ENCODE data around the gene NEDD4L. TPM values are rescaled to one million over a fixed set of nuclear protein-coding genes. Genes with fewer than 3 reads are reported as not detected.

The NEDD4L gene
- total RNA-seq, 4 donors from 2014 or later = 16.2 to 63.0 (median 30.4) TPM

DNA sequence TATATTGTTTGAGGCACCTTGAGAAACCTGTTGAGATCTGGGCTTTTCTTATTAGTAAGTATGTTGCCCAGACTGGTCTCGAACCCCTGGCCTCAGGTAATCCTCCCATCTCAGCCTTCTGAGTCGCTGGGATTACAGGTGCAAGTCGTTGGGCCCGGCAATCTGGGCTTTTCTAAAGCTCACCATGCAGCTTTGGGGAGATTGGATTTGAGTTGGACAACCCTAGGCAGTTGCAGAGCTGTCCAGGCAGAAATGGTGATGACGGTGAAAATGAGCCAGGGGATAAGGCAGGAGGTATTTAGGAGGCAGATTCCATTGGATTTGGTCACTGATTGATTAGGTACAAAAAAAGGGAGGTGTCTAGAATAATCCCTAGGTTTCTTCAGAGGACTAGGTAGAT is 16.2 kb downstream of the NEDD4L start:
- DNase-seq (ENCODE audit: low spot score) (no peak), ATAC-seq (ENCODE audit: low FRiP score) (no peak)
- TF ChIP-seq, protein P1, sequence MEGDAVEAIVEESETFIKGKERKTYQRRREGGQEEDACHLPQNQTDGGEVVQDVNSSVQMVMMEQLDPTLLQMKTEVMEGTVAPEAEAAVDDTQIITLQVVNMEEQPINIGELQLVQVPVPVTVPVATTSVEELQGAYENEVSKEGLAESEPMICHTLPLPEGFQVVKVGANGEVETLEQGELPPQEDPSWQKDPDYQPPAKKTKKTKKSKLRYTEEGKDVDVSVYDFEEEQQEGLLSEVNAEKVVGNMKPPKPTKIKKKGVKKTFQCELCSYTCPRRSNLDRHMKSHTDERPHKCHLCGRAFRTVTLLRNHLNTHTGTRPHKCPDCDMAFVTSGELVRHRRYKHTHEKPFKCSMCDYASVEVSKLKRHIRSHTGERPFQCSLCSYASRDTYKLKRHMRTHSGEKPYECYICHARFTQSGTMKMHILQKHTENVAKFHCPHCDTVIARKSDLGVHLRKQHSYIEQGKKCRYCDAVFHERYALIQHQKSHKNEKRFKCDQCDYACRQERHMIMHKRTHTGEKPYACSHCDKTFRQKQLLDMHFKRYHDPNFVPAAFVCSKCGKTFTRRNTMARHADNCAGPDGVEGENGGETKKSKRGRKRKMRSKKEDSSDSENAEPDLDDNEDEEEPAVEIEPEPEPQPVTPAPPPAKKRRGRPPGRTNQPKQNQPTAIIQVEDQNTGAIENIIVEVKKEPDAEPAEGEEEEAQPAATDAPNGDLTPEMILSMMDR (IDR thresholded peaks at IDR 0.05) = no peak

DNA sequence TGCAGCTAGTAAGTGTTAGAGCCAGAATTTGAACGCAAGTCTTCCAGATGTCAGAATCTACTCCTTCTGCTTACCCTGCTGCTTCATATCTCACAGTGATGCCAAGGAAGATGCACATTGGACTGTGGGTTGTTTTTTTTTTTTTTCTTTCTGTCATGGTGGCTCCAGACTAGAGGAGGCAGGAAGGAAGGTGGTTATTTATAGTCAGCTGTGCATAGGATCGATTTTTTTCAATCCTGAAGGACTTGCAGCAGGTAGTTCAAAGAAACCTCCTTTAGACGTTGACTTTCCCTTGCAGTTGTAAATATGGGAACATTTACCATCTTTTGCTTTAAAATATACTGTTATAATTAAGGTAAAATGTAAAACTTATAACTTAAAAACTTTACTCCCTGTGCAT is 17.3 kb downstream of the NEDD4L start:
- TF ChIP-seq, protein P1 (IDR thresholded peaks at IDR 0.05) = no peak
- no peak for ATAC-seq (ENCODE audit: low FRiP score)
- DNase-seq (ENCODE audit: low spot score) = no peak

DNA sequence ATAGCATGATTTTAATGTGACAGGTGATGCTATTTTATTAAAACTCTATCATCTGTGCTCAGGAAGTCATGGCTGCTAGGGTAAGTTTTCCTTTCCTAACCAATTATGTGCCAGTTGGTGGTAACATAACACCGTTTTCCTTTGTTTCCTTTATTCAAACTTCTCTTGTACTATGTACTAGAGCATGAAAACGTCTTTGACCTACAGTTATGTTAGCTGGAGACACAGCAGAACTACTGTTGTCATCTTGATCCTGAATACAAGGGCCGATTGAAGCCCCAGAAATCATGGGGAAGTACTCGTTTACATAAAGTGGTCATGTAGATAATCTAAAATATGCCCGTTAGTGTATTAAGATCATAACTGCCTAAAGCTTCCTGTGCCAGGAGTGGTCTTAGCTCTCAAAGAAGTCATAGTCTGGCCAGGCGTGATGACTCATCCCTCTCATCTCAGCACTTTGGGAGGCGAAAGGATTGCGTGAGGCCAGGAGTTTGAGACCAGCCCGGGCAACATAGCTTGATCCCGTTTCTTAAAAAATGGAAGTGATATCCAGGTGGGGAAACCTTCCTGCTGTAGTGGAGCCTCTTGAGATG is 20.5 kb downstream of the NEDD4L start:
- TF ChIP-seq, protein P1 (IDR thresholded peaks at IDR 0.05) = no peak
- DNase-seq (ENCODE audit: low spot score) (no peak), ATAC-seq (ENCODE audit: low FRiP score) (no peak)

DNA sequence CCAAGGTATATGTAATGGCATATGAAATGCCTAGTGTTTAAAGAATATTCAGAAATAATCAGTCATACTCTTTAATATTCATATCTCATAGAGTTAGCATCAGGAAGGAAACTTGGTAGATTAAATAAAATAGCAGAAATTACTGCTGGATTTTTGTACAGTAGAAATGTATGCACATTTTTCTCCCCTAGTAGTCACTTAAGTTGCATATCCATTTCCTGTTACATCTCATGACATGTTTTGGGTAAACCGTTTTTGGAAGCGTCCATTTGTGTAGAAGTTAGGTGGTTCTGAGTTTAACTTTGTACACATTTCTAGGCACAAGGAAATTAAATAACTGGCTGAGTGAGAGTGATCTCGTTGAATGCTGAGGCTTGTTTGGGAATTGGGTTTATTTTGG is 21.9 kb downstream of the NEDD4L start:
- ATAC-seq (ENCODE audit: low FRiP score) (no peak), DNase-seq (ENCODE audit: low spot score) (no peak)
- TF ChIP-seq, protein P1 (IDR thresholded peaks at IDR 0.05) = no peak

DNA sequence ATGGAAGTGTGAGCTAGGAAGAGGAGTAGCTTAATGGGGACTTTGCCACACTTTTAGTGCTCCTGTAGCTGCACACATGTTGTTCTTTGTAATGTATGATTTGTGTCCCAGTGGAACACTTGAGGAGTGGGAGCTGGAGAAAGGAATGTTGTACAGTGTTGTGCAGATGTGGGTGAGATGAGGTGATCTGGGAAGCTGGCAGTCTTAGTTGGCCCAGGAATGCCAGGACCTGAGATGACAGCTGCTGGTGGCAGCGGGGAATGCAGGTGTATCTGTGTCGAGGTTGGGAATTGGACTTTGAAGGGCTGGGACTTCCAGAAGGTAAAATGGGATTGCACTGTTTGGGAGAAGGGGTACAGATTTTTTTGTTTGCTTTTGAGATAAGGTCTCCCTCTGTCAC is 23.6 kb downstream of the NEDD4L start:
- ATAC-seq (ENCODE audit: low FRiP score) (no peak), DNase-seq (ENCODE audit: low spot score) (no peak)

DNA sequence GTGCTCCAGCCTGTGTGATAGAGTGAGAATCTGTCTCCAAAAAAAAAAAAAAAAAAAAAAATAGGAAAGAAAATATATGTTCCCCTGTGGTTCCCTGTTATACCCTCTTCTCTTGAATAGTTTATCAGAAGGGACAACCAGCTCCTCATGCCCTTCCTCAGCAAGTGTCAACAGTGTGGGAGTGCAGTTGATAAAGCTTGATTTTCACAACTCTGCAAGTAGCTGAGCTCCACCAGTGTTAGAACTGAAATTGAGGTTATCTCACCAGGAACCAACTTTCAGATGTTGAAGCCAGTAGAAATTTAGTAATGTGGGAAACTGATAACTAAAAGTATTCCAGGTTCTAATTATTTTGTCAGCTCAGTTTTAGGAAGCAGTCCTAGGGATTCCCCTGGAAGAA is 25.1 kb downstream of the NEDD4L start:
- TF ChIP-seq, protein P1 (IDR thresholded peaks at IDR 0.05) = no peak
- ATAC-seq (ENCODE audit: low FRiP score) (no peak), DNase-seq (ENCODE audit: low spot score) (no peak)

More for the DNA sequence above, 23.6 kb downstream of the NEDD4L start:
- TF ChIP-seq, protein P1 (IDR thresholded peaks at IDR 0.05) = no peak

DNA sequence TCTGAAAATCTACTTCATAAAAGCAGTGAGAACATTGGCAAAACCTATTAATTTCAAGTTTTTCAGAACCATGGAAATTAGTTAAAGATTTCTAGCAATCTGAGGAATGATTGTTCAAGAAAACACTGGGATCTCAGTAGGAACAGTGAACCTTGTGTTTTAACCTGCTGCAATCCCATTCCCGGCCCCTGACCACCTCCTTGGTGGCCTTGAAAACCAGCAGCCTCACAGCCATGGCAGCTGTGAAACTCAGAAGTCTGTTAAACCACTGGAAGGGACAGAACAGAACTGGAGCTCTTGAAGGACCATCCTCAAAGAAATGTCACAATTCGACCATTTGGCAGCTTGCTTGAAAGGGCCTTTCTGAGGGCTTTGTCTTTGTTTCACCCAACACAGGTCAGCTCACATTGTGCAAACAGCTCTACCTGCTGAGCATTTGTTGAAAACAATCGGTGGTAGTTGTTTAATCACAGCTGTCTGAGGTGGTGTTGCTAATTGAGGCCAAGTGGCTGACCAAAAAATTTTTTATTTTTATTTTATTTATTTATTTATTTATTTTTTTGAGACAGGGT is 25.8 kb downstream of the NEDD4L start:
- TF ChIP-seq, protein P1 (IDR thresholded peaks at IDR 0.05) = no peak
- ATAC-seq (ENCODE audit: low FRiP score) (no peak), DNase-seq (ENCODE audit: low spot score) (no peak)
